H1 (cell line): ENCODE data around the gene OR13J1. TPM values are rescaled to one million over a fixed set of nuclear protein-coding genes. Genes with fewer than 3 reads are reported as not detected.

Experiments
- CTCF ChIA-PET: fragments of 300-600 bp; sonication (Branson Sonifier 250); formaldehyde crosslinking; loops from one replicate; lab custom pipeline; 2021; ENCODE audit not compliant: partially characterized antibody; lab: Charles Lee
- POLR2A ChIA-PET: fragments of 300-600 bp; sonication (Branson Sonifier 250); formaldehyde crosslinking; loops from one replicate; lab custom pipeline; 2021; ENCODE audit warnings: inconsistent platforms; ENCODE audit not compliant: partially characterized antibody; lab: Charles Lee
- DNase-seq, 2 experiments: peaks; one replicate each; pipeline versions ENCODE4 v3.0.0 to v3.0.0-alpha.2; 2010 to 2022; ENCODE audit warnings: low spot score in 2 of 2, low read depth in 1 of 2, mixed read lengths in 1 of 2
- FAIRE-seq: peaks from 2 replicates; lab custom pipeline; 2011; peaks lifted over from hg19 to GRCh38; lab: Jason Lieb, UNC
- H2AFZ ChIP-seq: 2 replicates; pipeline ENCODE4 v1.8.1; 2012; ENCODE audit warnings: low read length, inconsistent platforms
- H2AK5ac ChIP-seq: 2 replicates; pipeline ENCODE4 v1.6.1; 2013; ENCODE audit warnings: low read depth, low read length
- H2BK120ac ChIP-seq: replicated peaks from 2 replicates; pipeline ENCODE3; 2013; ENCODE audit warnings: low read depth, low read length, inconsistent platforms
- H2BK12ac ChIP-seq: 2 replicates; pipeline ENCODE4 v1.6.1; 2013; ENCODE audit warnings: low read depth, low read length
- H2BK15ac ChIP-seq: 2 replicates; pipeline ENCODE4 v1.6.1; 2013; ENCODE audit warnings: low read length
- H2BK20ac ChIP-seq: 2 replicates; pipeline ENCODE4 v1.6.1; 2013; ENCODE audit warnings: low read length
- H2BK5ac ChIP-seq: 2 replicates; pipeline ENCODE4 v1.6.1; 2013; ENCODE audit warnings: low read depth, low read length
- H3K14ac ChIP-seq: 2 replicates; pipeline ENCODE4 v1.6.1; 2013; ENCODE audit warnings: inconsistent platforms; ENCODE audit not compliant: insufficient read length
- H3K18ac ChIP-seq: 2 replicates; pipeline ENCODE4 v1.6.1; 2013; ENCODE audit warnings: low read length; ENCODE audit errors: extremely low read depth
- H3K23ac ChIP-seq: 2 replicates; pipeline ENCODE4 v1.6.1; 2013; ENCODE audit warnings: inconsistent platforms; ENCODE audit not compliant: insufficient read length
- H3K23me2 ChIP-seq: 2 replicates; pipeline ENCODE4 v1.6.1; 2013; ENCODE audit warnings: low read depth, low read length
- H3K27ac ChIP-seq: 2 replicates; pipeline ENCODE4 v1.6.1; 2011; ENCODE audit warnings: low read depth, low read length, inconsistent platforms
- H3K27me3 ChIP-seq, 4 experiments: replicated peaks in 1 of 4; 1 replicate in 1 of 4; 2 replicates in 3 of 4; pipeline versions ENCODE4 v1.6.1 to v1.8.1; 2011 to 2013; ENCODE audit warnings: low read length in 3 of 4, mild to moderate bottlenecking in 3 of 4, inconsistent platforms in 2 of 4, mixed read lengths in 2 of 4, moderate library complexity in 1 of 4; ENCODE audit not compliant: control insufficient read depth in 3 of 4, insufficient read depth in 3 of 4; ENCODE audit errors: extremely low read depth in 1 of 4
- H3K36me3 ChIP-seq, 4 experiments: 2 replicates each; pipeline versions ENCODE4 v1.6.1 to v1.8.1; 2011 to 2013; ENCODE audit warnings: mild to moderate bottlenecking in 4 of 4, low read length in 3 of 4, moderate library complexity in 2 of 4, control low read depth in 1 of 4, inconsistent platforms in 1 of 4; ENCODE audit not compliant: insufficient read depth in 4 of 4, control insufficient read depth in 2 of 4
- H3K4ac ChIP-seq: replicated peaks from 2 replicates; pipeline ENCODE3; 2013; ENCODE audit warnings: low read length, low read depth, mixed read lengths, inconsistent platforms; ENCODE audit not compliant: insufficient read length
- H3K4me1 ChIP-seq, 4 experiments: replicated peaks in 1 of 4; 1 replicate in 1 of 4; 2 replicates in 3 of 4; pipeline versions ENCODE4 v1.6.1 to v1.8.1; 2011 to 2013; ENCODE audit warnings: low read length in 3 of 4, inconsistent platforms in 2 of 4, mixed read lengths in 1 of 4; ENCODE audit not compliant: insufficient read depth in 4 of 4, control insufficient read depth in 3 of 4
- H3K4me2 ChIP-seq, 2 experiments: 2 replicates each; pipeline versions ENCODE4 v1.6.1 to v1.8.1; 2011 to 2013; ENCODE audit warnings: low read depth in 2 of 2, low read length in 2 of 2, control low read depth in 1 of 2, inconsistent platforms in 1 of 2, mild to moderate bottlenecking in 1 of 2; ENCODE audit not compliant: insufficient read depth in 1 of 2
- H3K4me3 ChIP-seq, 4 experiments: fragments of 200-600, 300-600 bp in 1 of 4; sonication (generic), shearing (Covaris generic), sonication (Bioruptor Twin) in 1 of 4; 2 replicates each; pipeline versions ENCODE4 v1.5.1 to v1.8.1; 2011 to 2016; ENCODE audit warnings: low read length in 4 of 4, low read depth in 3 of 4, control low read depth in 2 of 4, inconsistent platforms in 2 of 4, mild to moderate bottlenecking in 2 of 4, mixed read lengths in 1 of 4, moderate library complexity in 1 of 4; ENCODE audit not compliant: insufficient read depth in 2 of 4; ENCODE audit errors: extremely low read depth in 1 of 4
- H3K56ac ChIP-seq: replicated peaks from 2 replicates; pipeline ENCODE3; 2013; ENCODE audit warnings: low read depth, mild to moderate bottlenecking, mixed read lengths, low read length, inconsistent platforms; ENCODE audit not compliant: insufficient read length
- H3K79me1 ChIP-seq: 2 replicates; pipeline ENCODE4 v1.6.1; 2013; ENCODE audit warnings: low read depth, low read length, control low read depth
- H3K79me2 ChIP-seq, 2 experiments: 2 replicates each; pipeline versions ENCODE4 v1.6.1 to v1.8.1; 2012 to 2013; ENCODE audit warnings: low read length in 2 of 2, mild to moderate bottlenecking in 2 of 2, inconsistent platforms in 1 of 2; ENCODE audit not compliant: insufficient read depth in 2 of 2, control insufficient read depth in 1 of 2
- H3K9ac ChIP-seq, 4 experiments: replicated peaks in 1 of 4; 1 replicate in 1 of 4; 2 replicates in 3 of 4; pipeline versions ENCODE4 v1.6.1 to v1.8.1; 2011 to 2013; ENCODE audit warnings: low read depth in 3 of 4, low read length in 3 of 4, control low read depth in 2 of 4, mild to moderate bottlenecking in 2 of 4, moderate library complexity in 2 of 4, inconsistent platforms in 1 of 4; ENCODE audit errors: extremely low read depth in 1 of 4
- H3K9me3 ChIP-seq, 2 experiments: 2 replicates each; pipeline versions ENCODE4 v1.6.1 to v1.8.1; 2012 to 2013; ENCODE audit warnings: mild to moderate bottlenecking in 2 of 2, moderate library complexity in 2 of 2, control low read depth in 1 of 2, inconsistent platforms in 1 of 2, low read depth in 1 of 2, low read length in 1 of 2, mixed read lengths in 1 of 2; ENCODE audit not compliant: insufficient read depth in 2 of 2
- H4K20me1 ChIP-seq, 2 experiments: replicated peaks in 1 of 2; 2 replicates each; pipeline versions ENCODE3 to v1.8.1; 2011 to 2013; ENCODE audit warnings: inconsistent platforms in 2 of 2, low read length in 2 of 2, mild to moderate bottlenecking in 1 of 2; ENCODE audit not compliant: insufficient read depth in 2 of 2, control insufficient read depth in 1 of 2
- H4K5ac ChIP-seq: 2 replicates; pipeline ENCODE4 v1.6.1; 2013; ENCODE audit warnings: low read length, low read depth, mixed read lengths, inconsistent platforms; ENCODE audit not compliant: insufficient read length
- H4K8ac ChIP-seq: 2 replicates; pipeline ENCODE4 v1.8.0; 2013; ENCODE audit warnings: mild to moderate bottlenecking, moderate library complexity, low read length, inconsistent platforms; ENCODE audit not compliant: insufficient read depth; ENCODE audit errors: extremely low read depth
- H4K91ac ChIP-seq: replicated peaks from 2 replicates; pipeline ENCODE3; 2013; ENCODE audit warnings: low read length, mixed read lengths, inconsistent platforms; ENCODE audit not compliant: insufficient read length
- RNF2 ChIP-seq: fragments of 200-900, 300-1000 bp; sonication (generic); IDR thresholded peaks from 2 replicates; pipeline ENCODE4 v1.7.1; 2016; ENCODE audit warnings: borderline replicate concordance, low read depth, mild to moderate bottlenecking, antibody characterized with exemption, low read length; ENCODE audit not compliant: poor library complexity, severe bottlenecking; ENCODE audit errors: missing control alignments
- TBP ChIP-seq: IDR thresholded peaks from 2 replicates; pipeline ENCODE4 v1.6.1; 2011; ENCODE audit warnings: low read depth, low read length, improper control_type of control experiment
- WGBS, 2 experiments: shearing (Covaris generic) in 1 of 2; methylation state at CpG; one replicate each; pipeline versions ENCODE4 v1.1.6 to v1.1.7; 2013 to 2015; ENCODE audit warnings: low lambda C conversion rate in 2 of 2, mixed read lengths in 2 of 2, inconsistent platforms in 1 of 2, low coverage in 1 of 2, missing lambda C conversion rate in 1 of 2; ENCODE audit not compliant: insufficient replicate concordance in 2 of 2, insufficient coverage in 1 of 2, insufficient read length in 1 of 2; ENCODE audit errors: extremely low coverage in 1 of 2, missing lambda C conversion rate in 1 of 2; 5-methylcytosine and 5-hydroxymethylcytosine counted together
- polyA plus RNA-seq, 7 experiments: library from polyadenylated mRNA; depleted of rRNA in 3 of 7; stranded (reverse) in 5 of 7; unstranded in 2 of 7; fragments of >200 nt in 5 of 7; fragments of 200-250 nt in 2 of 7; gene quantifications; 1 replicate in 5 of 7; 2 replicates in 1 of 7; 4 replicates in 1 of 7; pipeline versions ENCODE4 v1.2.1 to v1.2.3, GENCODE V29; 2011 to 2013; ENCODE audit warnings: missing spikeins in 2 of 7, mixed read lengths in 2 of 7
- total RNA-seq: library from RNA; stranded (reverse); fragmentation: NEBNext Ultra II Directional; extraction: Animal tissue kit (Norgen Biotek cat#: 25700); gene quantifications from 2 replicates; pipeline ENCODE4 v1.2.1, GENCODE V29; 2021

Gene OR13J1
- total and polyA plus RNA-seq, 2 of the 8 experiments (the other 6 are each of a cell fraction or from before 2014, with no cell fraction given): not detected

GRCh38 chr9:35864695-35865255 lies 5.4 kb downstream of the OR13J1 start:
- H3K27me3 ChIP-seq: peaks cover 0 to 2% (median 0%) of the 10 kb centered on the region in 4 experiments; a peak in 1 of 7 replicates

More at GRCh38 chr9:35864695-35865255, 5.4 kb downstream of the OR13J1 start:
- no peak overlapping the region for H4K5ac ChIP-seq
- no peak overlapping the region for H3K4me3 ChIP-seq
- peaks cover 0 to 3% of the 10 kb centered on the region in 2 experiments for H4K20me1 ChIP-seq
- FAIRE-seq (no peak), DNase-seq (no peak)
- ChIA-PET CTCF (interaction anchor here (0.8 to 5.3 kb wide), 11 partner anchors 17 to 75 kb away, joined by 3 to 25 read pairs (median 4); no protein-coding TSS in a partner anchor), POLR2A (interaction anchor here (0.9 to 7.4 kb wide), 5 partner anchors 9 to 43 kb away, joined by 3 to 43 read pairs (median 3); no protein-coding TSS in a partner anchor)
- peaks cover 0 to 8% (median 6%) of the 10 kb centered on the region in 4 experiments; a peak in 6 of 7 replicates for H3K4me1 ChIP-seq
- no peak overlapping the region for H2BK15ac ChIP-seq
- H4K91ac ChIP-seq: no peak overlapping the region
- H2BK5ac ChIP-seq: no peak overlapping the region
- no peak overlapping the region for H2BK20ac ChIP-seq
- H3K18ac ChIP-seq: no peak overlapping the region
- H3K36me3 ChIP-seq: no peaks in the 10 kb centered on the region
- H3K79me1 ChIP-seq: no peaks in the 10 kb centered on the region
- TF ChIP-seq RNF2 (no peak), TBP (no peak)
- WGBS, 2 experiments: 86% methylated on average over 8 of the region's 8 CpGs; no CpG with 5 or more reads in 1 of the 2 experiments
- no peak overlapping the region for H3K9ac ChIP-seq
- H2AK5ac ChIP-seq: no peak overlapping the region
- no peak overlapping the region for H3K4ac ChIP-seq
- no peak overlapping the region for H3K23ac ChIP-seq
- H2BK12ac ChIP-seq: no peak overlapping the region
- H3K4me2 ChIP-seq: no peak overlapping the region
- no peak overlapping the region for H2BK120ac ChIP-seq
- H4K8ac ChIP-seq: no peak overlapping the region
- H2AFZ ChIP-seq: no peak overlapping the region
- H3K9me3 ChIP-seq: no peaks in the 10 kb centered on the region; a peak in 1 of 4 replicates
- no peaks in the 10 kb centered on the region; the same call in 1 of the 2 replicates for H3K23me2 ChIP-seq
- no peak overlapping the region for H3K56ac ChIP-seq
- no peaks in the 10 kb centered on the region for H3K79me2 ChIP-seq
- H3K27ac ChIP-seq: no peak overlapping the region
- no peak overlapping the region for H3K14ac ChIP-seq
